GM18519 (cell line): ENCODE data around the gene FCRL5.
A peak's percentile ranks its signal among the peaks of the same experiment; 100 is the strongest.

Experiments
- ATAC-seq: cut with Tn5 transposase; IDR thresholded peaks from one replicate; pipeline ENCODE4 v1.9.1; 2021; ENCODE audit warnings: mild to moderate bottlenecking, moderate library complexity; ENCODE audit not compliant: unreplicated experiment, low FRiP score

FCRL5 gene

DNA sequence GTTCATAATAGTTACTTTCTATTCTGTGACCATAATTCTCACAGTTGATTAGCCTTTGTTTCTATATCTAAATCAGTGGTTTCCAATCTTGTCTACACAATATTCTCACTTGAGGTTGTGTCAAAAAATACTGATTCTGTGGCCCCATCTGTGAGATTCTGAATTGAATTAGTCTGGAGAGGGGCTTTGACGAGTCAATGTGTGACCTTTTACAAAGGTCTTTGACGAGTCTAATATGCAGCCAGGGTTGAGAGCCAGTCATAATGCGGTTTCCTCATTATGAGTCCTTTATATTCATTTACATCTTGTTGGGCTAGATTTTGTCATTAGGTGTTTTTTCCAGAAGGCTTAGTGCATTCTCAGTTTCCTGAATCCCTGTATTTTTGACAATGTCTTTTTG lies 19.7 kb downstream of the FCRL5 start:
- ATAC-seq, result no peak

DNA sequence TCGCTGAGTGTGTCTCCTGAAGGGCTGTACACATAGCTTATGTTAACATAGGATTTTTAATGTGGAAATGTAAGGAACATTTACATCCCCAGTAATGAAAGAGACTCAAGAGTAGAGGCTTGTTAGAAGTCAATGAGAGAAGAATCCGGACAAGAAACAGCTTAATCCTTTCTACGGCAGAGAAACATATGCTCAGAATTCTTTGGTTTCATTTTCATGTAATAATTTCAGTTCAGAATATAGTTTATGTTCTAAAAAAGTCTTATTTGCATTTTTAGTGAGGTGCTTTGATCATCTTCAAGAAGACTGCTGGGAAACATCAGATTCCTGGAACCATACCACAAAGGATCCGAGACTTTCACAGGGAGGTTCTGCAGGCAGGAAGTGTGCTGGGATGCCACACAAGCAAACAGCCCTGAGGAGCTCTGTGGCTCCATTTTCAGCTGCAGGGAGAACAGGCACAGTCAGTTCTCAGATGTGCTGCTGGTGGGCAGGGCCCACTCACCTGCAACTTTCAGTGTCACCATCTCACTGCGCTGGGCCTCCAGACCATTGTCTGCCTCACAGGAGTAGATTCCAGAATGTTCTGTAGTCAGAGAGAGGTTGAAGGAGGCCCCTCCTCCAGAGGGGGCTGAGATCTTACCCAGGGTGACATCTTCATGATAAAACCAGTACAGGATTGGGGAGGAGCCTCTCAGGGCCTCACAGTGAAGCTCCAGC lies 28.4 kb downstream of the FCRL5 start:
- peak; percentile 58 for ATAC-seq

DNA sequence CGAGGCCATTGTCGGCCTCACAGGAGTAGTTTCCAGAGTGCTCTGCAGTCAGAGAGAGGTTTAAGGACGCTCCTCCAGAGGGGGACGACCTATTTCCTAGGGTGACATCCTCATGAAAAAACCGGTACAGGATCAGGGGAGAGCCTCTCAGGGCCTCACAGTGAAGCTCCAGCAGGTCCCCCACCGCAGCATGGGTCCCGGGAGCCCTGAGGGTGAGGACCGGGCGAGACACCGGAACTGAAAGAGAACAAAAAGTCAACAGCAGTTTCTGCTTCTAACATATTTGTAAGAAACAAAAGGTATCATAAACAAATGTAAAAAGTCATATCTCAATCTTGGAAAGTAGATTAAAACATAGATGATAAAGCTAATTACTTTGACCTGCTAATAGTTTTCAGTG lies 31.3 kb downstream of the FCRL5 start:
- no peak for ATAC-seq

DNA sequence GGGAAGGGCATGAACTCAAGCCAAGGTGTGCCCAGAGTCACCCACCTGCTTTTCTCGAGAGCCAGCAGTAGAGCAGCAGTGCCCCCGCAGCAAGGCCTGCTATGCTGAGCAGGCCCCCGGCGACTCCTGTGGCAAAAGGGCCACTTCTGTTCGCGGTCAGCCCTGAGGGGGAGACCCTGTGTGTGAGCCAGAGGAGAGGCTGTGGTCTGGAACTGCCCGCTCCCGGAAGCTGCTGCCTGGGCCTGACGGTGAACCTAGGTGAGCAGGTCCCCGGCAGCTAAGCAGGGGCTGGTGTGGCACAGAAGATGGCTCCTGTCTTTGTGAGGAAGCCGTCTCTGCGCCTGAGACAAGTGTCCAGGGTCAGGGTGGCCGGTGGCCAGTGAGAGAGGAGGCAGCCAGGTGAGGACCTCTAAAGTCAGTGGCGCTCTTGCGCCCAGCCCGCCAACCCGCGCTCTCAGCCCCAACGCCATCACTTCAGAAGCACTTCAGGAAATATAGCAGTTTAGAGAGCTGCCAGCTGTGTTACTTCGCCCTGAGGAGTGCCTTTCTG lies 31.9 kb downstream of the FCRL5 start:
- ATAC-seq, result no peak

DNA sequence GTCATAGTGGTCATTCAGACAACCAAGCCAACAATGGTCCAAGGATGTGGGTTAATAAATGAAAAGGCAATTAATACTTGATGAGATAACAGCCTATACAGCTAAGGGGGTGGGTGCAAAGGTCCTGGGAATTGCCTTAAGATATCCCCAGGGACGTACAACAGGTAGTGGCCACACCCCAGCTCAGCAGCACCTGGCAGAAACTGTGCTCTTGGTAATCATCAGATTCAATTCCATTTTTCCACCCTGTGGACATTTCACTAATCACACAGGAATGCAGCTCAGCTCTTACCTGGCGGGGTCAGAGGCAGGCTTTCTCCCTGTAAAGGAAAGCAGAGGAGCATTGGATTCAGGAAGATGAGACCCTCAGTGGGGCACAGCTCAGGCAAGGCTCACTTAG lies 32.9 kb downstream of the FCRL5 start:
- no peak for ATAC-seq

DNA sequence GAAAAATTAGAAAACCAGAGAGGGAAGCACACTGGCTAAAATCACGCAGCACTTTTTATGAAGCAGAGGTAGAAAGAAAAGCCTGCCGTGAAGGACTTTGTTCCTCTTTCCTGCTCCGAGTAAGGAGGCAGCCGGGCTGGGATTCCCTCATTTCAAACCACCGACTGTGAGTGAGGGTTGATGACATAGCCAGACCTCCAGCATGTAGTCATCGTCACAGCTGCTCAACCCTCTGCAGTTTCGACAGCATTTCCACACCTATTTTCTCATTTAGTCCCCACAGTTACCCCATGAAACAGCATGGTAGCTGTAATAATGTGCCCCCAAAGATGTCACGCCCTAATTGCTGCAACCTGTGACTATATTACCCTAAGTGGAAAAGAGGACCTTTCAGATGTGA lies 35.3 kb downstream of the FCRL5 start:
- no peak for ATAC-seq

DNA sequence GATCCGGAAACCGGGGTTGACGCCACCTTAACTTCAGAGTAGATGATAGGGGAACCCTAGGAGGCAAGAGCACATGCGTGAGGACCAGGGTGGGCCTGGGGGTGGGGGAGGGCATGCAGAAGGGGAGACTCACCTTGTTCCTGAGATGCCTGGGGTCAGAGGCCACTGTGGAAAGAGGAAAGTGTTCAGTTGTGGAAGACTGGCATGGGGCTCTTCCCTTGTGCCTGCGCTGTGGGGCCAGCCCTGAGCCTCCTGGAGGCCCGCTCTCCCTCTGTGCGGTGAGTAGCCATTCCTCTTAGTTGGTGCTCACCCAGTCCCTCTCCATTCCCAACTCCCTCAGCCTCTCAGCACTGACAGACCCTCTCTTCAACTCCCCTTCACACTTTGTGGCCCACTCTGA lies 36.6 kb downstream of the FCRL5 start:
- no peak for ATAC-seq

DNA sequence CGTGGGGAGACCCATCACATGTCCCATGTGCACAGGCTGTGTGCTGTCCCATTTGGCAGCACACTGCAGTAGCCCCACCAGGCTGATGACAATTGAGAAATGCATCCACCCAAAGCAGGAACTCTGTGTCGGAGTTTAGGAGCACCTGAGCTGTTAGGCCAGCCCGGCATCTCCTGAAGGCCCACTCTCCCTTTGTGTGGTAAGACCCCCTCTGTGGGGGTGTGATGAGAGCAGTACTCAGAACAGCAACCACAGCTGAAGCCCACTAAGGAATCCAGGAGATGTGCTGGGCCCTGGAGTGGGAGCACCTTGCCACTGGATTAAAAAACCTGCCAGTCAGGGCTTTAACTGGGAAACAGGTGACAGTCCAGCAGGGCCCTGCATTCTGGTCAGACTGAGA lies 37.2 kb downstream of the FCRL5 start:
- ATAC-seq, result no peak

DNA sequence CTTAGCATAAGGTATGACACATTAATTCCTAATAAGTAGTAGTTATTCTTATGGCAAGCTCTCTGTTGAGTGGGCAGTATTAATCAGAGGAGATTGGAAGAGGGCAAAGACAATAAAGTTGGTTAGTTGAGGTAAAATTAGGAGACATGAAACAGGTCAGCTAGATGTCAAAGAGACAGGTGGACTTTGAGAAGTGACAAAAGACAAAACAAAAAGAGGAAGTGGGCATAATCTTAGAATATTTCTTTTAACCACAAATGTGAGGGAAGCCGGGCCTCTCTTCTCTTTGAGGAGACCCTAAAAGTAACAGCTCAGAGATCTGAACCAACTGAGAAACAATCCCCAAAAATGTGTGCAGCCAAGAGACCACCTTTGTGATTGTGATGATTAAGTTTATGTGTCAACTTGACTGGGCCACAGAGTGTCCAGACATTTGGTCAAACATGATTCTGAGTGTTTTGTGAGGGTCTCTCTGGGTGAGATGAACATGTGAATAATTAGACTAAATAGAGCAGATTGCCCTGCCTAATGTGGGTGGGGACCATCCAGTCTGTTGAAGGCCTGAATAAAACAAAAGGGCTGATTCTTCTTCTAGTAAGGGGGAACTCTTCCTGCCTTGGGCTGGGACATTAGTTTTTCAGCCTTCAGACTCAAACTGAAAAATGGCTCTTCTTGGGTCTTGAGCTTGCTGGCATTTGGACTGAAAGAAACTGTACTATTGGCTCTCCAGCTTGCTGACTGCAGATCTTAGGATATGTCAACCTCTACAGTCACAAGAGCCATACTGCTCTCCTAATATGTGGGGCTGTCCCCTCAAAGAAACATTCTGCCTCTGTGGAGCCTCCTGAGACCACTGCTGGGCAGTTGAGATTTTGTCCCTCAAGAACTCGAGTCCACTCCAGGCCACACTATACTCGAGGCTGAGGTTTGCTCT lies 40.0 kb downstream of the FCRL5 start:
- ATAC-seq, result no peak

DNA sequence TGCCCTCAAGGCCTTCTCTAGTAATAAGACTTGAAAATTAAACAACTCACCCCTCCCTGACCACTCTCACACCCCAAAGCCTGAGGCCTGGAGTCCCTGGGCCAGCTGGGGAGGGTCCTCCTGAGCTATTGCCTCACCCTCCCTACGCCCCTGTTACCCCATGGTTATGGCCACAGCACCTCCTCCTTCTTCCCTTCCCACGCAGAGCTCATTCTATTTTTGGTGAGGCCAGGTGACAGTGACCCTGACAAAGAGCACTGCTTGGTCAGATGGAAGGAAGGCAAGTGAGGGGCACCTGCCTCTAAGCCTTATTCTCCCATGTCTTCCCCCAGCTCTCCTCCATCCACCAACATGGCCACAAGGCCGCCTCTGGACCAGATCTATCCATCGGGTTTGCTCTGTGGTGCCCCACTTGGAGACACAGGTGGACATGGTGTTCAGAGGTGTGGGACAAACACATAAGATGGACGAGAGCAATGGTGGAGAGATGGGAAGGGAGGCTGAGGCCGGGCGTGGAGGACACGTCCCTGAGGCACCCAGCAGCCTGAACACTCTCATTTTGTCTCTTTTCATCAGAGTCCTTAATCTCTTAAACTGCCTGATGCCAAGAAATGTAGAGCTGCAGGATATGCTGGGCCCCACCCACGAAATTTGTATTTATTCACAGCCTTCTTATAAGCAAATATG lies 42.6 kb downstream of the FCRL5 start:
- ATAC-seq, result no peak

DNA sequence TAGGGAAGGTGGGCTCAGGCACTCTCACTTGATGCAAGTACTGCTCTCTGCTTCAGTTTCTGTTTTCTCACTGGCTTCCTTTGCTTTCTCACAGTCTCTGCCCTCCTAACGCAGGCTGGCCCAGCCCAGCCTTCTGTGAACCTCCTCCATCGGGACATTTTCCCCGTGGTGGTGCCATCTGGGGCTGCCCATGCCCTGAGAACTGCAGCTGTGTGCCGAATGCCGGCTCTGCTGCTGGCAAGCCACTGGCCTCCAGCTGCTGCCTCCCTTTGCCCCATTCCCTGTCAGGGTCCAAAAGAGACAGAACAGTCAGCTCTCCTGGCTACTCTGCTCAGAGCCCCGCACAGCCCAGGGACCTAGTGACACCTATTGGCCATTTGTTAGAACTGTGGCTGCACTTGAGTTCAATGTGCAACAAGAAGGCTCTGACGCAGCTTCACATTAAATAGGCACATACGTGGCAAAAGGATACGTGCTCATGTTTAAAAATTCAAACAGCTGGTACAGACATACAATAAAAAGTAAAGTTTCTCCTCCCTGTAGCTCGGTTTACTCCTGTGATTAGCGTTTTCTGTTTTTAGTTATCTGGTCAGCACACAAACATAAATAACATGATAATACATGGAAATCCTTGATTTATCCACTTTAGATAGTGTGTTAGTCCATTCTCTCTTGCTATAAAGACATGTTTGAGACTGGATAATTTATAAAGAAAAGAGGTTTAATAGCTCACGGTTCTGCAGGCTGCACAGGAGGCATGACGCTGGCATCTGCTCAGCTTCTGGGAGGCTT lies 46.6 kb downstream of the FCRL5 start:
- peak; percentile 85 for ATAC-seq

DNA sequence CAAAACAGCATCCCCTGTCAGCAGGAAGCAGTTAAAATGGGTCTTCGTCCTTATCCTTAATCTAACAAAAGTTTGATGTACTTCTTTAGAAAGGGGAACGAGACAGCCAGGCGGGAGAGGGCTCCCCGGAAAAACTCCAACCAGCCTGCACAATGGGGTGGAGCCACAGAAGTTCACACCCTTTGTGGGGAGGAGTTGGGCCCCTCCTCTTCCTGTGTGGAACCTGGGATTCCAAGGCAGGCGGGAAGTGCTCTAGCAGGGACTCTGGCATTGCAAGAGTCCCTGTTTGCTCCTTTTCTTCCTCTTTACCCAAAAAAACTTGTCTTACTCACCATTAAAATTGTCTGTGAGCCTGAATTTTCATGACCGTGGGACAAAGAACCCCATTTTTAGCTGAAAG lies 47.7 kb downstream of the FCRL5 start:
- no peak for ATAC-seq

DNA sequence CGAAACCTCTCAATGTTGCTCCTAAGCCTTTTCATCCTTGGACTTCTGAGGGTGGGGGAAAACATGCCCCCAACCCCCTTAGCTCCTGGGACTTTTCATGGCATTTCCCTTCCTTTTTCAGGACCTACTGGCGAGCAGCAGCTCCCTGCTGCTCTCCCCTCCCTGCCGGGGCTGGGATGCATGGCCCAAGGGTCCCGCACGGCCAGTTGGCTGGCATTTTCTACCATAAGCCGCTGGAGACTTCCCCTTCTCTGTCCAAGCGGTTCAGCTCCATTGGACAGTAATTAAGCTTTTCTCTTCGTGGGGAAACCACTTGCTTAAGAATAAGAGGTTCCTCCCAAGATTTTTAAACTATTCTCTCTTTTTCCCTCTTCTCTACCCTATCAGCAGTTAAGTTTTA lies 52.8 kb downstream of the FCRL5 start:
- no peak for ATAC-seq

DNA sequence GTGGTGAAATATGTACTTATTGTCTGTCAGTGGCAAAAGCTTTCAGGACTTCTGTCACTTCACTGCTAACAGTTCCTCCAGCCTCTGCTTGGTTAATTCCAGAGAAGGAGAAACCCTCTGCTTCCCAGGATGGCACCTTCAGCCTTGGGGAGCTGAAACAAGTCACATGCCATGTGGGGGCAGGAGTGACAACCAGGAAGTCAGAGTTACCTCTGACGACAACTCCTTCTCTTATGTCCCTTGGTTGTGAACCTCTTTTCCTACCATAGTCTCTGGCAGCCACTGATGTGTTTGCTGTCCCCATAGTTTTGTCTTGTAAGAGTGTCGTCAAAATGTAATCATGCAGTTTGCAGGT lies 53.6 kb downstream of the FCRL5 start:
- no peak for ATAC-seq

DNA sequence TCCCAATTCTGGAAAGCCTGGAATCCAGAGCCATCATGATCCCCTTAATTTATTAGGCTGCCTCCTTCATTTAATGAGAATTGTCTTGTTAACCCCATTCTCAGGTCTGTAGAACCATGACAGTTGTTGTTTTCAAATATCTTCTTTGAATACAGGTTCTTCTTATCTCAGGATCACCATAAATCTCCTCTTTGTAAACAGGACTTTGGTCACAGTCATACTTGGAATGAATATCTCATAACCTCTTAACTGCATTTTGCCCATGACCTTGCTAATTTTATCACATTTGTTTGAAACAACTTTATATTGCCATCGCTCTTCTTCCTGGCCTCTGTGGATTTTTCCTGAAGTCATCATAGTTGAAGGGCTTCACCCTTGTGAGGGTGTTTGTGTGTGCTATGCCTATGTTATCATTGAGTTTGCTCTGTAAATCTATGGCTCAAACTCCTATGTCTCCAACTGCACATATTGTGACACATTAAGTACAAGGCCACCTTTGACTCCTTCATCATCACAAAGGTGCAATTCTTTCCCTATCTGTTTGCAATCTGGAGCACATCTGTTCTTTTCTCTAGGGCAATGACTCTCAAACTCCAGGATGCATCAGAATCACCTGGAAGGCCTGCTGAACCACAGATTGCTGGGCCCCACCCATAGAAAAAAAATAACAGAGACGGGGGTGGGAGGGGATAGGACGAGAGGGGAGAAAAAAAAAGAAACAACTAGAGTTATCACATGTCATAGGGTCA lies 54.2 kb downstream of the FCRL5 start:
- no peak for ATAC-seq

DNA sequence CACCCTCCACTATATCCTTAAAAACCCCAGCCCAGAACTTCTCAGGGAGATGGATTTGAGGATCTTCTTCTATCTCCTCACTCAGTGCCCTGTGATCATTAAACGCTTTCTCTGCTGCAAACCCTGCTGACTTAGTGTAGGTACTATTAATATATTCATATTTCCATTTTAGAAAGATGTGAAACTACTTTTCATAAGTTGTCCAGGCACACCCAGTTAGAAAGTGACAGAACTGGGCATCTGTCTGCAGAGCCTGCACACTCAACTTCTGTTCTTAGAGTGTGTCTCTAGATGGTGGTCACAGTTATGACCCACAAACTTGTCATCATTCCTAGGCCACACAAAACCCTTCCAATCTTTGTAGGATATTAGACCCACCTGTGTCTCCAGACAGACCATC lies 55.0 kb downstream of the FCRL5 start:
- no peak for ATAC-seq

DNA sequence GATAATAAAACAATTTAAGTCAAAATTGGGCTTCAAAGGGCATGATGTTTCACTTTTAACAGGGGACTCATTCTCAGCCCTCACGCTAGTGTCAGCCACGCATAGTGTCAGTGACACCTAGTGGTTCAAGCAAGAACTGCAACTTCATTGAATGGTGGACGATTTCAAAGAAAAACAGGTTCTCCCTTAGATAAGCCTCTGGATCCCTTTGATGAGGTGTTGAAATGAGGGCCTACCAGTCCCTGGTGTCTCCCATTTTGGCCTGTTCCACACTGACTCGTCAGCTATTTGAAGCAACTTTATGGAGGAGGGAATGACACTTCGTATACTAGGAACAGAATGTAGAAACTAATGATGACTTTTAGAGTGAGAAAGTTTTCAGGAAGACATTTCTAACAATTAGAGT lies 56.2 kb downstream of the FCRL5 start:
- ATAC-seq, result no peak

DNA sequence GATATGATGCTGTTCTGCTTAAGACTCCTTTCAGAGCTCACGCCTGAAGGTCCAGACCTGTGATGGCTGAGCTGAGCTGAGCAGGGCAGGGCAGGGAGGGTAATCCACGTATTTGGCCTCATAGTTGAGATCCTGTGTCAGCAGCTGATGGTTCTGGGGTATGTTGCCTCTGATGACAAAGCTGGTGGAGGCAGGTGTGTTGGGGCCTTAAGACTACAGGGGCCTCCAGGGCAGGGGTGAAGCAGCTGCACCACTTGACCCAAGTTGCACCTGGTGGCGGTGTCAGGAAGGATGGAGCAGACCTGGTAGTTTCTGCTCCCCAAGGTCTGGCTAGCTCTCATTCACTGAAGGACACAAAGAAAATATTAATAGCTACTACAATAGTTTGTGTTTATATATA lies 57.0 kb downstream of the FCRL5 start:
- no peak for ATAC-seq

DNA sequence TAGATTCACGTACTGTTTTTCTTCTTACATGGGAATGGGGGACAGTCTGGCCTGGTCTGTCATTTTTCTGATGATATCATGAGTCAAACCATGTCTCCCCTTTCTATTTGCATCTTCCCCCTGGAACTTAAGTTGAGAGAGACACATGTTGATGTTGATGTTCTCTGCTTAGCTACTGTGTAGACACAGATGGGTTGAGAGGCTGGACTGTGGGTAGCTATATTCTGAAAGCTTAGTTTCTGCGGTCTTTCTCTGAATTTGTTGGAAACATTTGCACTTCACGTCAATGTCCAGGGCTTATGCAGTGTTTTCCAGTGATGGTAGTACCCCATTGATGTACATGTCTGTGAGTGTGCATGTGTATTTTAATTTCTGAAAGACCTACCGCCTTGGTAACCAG lies 58.2 kb downstream of the FCRL5 start:
- ATAC-seq, result no peak
